GM10266 (cell line): Measurements from ENCODE around the gene BTBD9.

ENCODE experiments used
- DNase-seq: peaks from one replicate; pipeline ENCODE4 v3.0.0; 2012; ENCODE audit errors: extremely low spot score
- TF ChIP-seq, protein P1 (sequence below): IDR thresholded peaks from 2 replicates; pipeline ENCODE4 v1.5.1; 2012; ENCODE audit warnings: mild to moderate bottlenecking, low read depth; ENCODE audit not compliant: control insufficient read depth, insufficient read depth; ENCODE audit errors: missing control alignments

Gene BTBD9

GRCh38 chr6:38337819-38338465, 301.8 kb downstream of the BTBD9 start:
- DNase-seq, result no peak
- TF ChIP-seq, protein P1, sequence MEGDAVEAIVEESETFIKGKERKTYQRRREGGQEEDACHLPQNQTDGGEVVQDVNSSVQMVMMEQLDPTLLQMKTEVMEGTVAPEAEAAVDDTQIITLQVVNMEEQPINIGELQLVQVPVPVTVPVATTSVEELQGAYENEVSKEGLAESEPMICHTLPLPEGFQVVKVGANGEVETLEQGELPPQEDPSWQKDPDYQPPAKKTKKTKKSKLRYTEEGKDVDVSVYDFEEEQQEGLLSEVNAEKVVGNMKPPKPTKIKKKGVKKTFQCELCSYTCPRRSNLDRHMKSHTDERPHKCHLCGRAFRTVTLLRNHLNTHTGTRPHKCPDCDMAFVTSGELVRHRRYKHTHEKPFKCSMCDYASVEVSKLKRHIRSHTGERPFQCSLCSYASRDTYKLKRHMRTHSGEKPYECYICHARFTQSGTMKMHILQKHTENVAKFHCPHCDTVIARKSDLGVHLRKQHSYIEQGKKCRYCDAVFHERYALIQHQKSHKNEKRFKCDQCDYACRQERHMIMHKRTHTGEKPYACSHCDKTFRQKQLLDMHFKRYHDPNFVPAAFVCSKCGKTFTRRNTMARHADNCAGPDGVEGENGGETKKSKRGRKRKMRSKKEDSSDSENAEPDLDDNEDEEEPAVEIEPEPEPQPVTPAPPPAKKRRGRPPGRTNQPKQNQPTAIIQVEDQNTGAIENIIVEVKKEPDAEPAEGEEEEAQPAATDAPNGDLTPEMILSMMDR, result no peak

GRCh38 chr6:38336922-38337321, 302.8 kb downstream of the BTBD9 start:
- TF ChIP-seq, protein P1, result no peak
- DNase-seq, result no peak

- DNase-seq, result no peak
- TF ChIP-seq, protein P1, result no peak
These were observed 312.9 kb downstream of the BTBD9 start for GRCh38 chr6:38326837-38327236.

DNA sequence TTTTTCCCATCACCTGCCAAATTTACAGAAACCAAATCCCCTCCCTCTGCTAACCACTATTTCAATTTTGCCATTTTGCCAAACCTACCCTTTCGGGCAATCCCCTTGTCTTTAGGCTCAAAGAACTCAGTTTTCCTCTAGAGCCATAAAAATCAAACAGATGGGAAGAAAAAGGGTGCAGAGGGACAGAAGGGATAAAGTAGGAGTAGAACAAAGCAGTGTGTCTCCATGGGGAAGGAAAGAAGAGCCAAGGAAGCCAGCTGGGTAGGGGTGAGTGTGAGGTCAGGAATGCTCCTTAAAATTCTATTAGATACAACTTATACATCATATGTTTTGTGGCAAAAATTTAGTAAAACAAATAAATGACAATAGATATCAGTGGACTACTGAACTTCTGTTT, 316.5 kb downstream of the BTBD9 start:
- no peak for DNase-seq
- TF ChIP-seq, protein P1, result no peak

DNA sequence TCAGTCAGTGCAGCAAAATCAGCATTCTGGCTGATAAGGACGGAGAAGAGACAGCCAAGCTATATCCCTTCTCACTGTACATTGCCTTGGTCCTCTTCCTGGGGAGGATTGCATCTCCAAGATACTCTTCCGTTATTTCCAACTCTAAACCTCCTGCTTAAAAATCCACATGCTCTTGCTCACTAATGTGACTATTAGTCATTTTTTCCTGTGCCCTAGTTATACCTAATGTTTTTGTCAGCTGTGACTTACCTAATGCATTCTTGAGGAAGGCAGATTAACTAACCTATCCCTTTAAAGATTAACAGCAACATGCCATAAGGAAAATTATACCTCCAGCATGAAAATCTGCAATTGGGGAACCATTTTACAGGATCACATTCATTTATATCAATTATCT, 317.6 kb downstream of the BTBD9 start:
- TF ChIP-seq, protein P1, result no peak
- DNase-seq, result no peak

DNA sequence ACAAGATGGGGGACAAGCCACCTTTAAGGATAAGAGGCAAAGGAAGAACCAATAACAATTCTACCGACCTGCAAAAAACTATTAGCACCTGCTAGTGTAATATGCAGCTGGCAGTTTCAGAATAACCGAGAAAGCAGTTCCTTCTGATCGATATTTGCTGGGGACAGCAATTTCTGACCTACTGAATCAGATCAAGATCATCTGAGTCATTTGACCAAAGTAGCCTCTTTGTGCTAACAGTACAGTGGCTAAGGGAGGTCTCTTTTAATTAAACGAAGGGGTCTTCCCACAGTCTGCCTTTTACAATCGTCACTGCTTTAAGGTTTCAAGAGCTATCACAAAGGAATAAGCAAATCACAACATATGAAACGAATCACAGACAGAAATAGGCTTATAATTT, 318.9 kb downstream of the BTBD9 start:
- TF ChIP-seq, protein P1, result no peak
- DNase-seq, result peak; percentile 35

DNA sequence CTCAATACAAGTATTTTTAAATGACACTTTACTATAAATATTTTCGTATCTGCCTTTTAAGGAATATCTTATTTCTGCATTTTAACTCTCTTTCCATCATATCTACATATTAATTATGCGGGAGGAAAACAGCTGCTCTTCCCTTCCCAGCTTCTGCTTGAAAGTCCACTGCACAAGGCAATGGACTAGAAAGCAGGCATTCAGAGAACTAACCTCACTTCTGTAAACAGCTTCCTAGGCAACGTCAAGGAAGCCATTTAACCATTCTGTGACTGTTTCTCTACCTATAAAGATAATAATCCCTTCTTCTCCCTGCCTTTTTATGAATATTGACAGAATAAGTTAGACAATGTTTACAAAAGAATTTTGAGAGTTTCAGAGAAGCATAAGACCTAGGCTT, 319.4 kb downstream of the BTBD9 start:
- TF ChIP-seq, protein P1, result no peak
- no peak for DNase-seq
